Measurements from ENCODE around the gene VAMP1. TPM values are rescaled to one million over a fixed set of nuclear protein-coding genes. Genes with fewer than 3 reads are reported as not detected.

VAMP1 gene
- total and polyA plus RNA-seq, 8 donors = 6.3 to 21.6 (median 16.5) TPM

DNA sequence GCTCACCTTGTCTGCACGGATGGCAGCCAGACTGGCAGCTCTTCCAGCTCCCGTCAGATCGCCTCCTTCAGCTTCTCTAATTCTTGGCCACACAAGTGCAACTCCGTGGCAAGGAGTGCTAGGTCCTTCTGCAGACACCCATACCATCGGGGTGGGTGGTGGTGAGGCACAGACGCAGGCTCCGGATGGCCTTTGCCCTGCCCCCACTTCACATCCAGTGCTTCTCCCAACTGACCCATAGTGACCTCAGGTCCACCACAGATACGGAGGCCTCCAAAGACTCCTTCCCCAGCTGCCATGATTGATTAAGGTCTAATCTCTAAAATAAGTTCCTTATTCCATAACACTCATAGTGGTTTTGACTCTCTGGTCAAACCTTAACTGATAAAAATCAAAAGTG lies 45.6 kb downstream of the VAMP1 start:
- ATAC-seq = no peak
- Histone ChIP-seq H3K4me1 (peaks cover 10 to 26% of the 10 kb centered on the region in 2 donors), H3K27me3 (no peaks in the 10 kb centered on the region), H3K9me3 (no peaks in the 10 kb centered on the region), H3K36me3 (no peaks in the 10 kb centered on the region), H3K4me3 (no peak overlapping the region), H3K27ac (no peak overlapping the region)
- intact Hi-C loops (cut with DNase I) = loop anchor here in 1 of 2 donors (5.0 to 10.0 kb wide), 2 partner anchors 42 to 110 kb away; partner anchors contain the start of gene GAPDH
- TF ChIP-seq, protein P1, sequence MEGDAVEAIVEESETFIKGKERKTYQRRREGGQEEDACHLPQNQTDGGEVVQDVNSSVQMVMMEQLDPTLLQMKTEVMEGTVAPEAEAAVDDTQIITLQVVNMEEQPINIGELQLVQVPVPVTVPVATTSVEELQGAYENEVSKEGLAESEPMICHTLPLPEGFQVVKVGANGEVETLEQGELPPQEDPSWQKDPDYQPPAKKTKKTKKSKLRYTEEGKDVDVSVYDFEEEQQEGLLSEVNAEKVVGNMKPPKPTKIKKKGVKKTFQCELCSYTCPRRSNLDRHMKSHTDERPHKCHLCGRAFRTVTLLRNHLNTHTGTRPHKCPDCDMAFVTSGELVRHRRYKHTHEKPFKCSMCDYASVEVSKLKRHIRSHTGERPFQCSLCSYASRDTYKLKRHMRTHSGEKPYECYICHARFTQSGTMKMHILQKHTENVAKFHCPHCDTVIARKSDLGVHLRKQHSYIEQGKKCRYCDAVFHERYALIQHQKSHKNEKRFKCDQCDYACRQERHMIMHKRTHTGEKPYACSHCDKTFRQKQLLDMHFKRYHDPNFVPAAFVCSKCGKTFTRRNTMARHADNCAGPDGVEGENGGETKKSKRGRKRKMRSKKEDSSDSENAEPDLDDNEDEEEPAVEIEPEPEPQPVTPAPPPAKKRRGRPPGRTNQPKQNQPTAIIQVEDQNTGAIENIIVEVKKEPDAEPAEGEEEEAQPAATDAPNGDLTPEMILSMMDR (IDR thresholded peaks at IDR 0.05) = no peak
- no peak for DNase-seq

GRCh38 chr12:6424008-6424347 lies 46.5 kb downstream of the VAMP1 start:
- Histone ChIP-seq H3K27me3 (no peaks in the 10 kb centered on the region), H3K4me1 (peaks cover 10 to 25% of the 10 kb centered on the region in 2 donors), H3K9me3 (no peaks in the 10 kb centered on the region), H3K27ac (no peak overlapping the region), H3K4me3 (no peak overlapping the region), H3K36me3 (no peaks in the 10 kb centered on the region)
- ATAC-seq (peak; percentile 10), DNase-seq (no peak)
- TF ChIP-seq, protein P1 (IDR thresholded peaks at IDR 0.05) = no peak
- intact Hi-C loops (cut with DNase I) = loop anchor here in 1 of 2 donors (5.0 to 10.0 kb wide), 2 partner anchors 43 to 111 kb away; partner anchors contain the start of gene GAPDH

- ATAC-seq = peak; percentile 99
- DNase-seq = peak; percentile 80 to 92 (median 85)
- Histone ChIP-seq H3K27me3 (no peaks in the 10 kb centered on the region), H3K36me3 (no peaks in the 10 kb centered on the region), H3K9me3 (no peaks in the 10 kb centered on the region), H3K4me1 (peaks cover 10 to 25% of the 10 kb centered on the region in 2 donors), H3K27ac (no peak overlapping the region), H3K4me3 (no peak overlapping the region)
- intact Hi-C loops (cut with DNase I) = loop anchor here in 1 of 2 donors (5.0 to 10.0 kb wide), 2 partner anchors 44 to 111 kb away; partner anchors contain the start of gene GAPDH
- TF ChIP-seq, protein P1 (IDR thresholded peaks at IDR 0.05) = peak; percentile 78 to 93
Measured at GRCh38 chr12:6423267-6424007, 47.0 kb downstream of the VAMP1 start.

DNA sequence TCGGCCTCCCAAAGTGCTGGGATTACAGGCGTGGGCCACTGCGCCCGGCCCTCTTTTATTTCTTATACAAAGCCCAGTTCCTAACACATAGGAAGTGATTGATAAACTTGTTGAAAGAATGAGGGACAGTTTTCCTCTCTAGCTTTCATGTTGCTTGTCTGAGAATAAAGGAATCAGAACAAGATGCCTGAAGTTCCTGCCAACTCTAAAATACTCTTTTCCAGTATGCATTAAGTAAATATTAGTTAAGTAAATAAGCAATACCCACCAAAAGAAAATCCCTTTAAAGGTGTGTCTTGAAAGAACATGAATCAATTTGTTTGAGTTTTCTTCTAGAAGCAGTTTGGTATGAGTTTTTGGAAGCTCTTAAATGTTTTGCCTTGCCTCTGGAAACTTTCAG lies 50.1 kb downstream of the VAMP1 start:
- no peak for DNase-seq
- TF ChIP-seq, protein P1 (IDR thresholded peaks at IDR 0.05) = no peak
- peak overlapping the region in 1 of 2 donors; percentile 13 for H3K27ac ChIP-seq
- peaks cover 0 to 4% of the 10 kb centered on the region in 2 donors for H3K36me3 ChIP-seq
- H3K27me3 ChIP-seq = no peaks in the 10 kb centered on the region
- H3K9me3 ChIP-seq = no peaks in the 10 kb centered on the region
- intact Hi-C loops (cut with DNase I) = loop anchor here in 1 of 2 donors (5.0 to 10.0 kb wide), 2 partner anchors 47 to 114 kb away; partner anchors contain the start of gene GAPDH
- H3K4me3 ChIP-seq = no peak overlapping the region
- ATAC-seq = no peak
- H3K4me1 ChIP-seq = peaks cover 10 to 35% of the 10 kb centered on the region in 2 donors

DNA sequence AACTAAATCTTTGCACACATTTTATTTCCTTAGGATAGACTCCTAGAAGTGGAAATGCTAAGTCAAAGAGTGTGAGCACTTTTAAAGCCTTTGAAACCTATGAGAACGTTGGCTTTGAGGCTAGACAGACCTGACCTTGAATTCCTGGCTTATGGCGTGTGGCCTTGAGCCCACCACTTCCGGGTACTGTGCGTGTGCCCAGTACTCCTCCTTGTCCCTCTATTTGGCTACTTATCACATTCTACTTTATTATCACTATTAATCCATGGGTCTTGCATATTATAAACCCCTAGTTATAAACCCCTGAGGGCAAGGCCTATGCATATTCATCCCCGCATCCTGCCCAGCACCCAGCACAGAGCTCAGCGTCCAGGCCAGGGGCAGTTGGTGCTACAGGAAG lies 51.7 kb downstream of the VAMP1 start:
- Histone ChIP-seq H3K27me3 (no peaks in the 10 kb centered on the region), H3K9me3 (no peaks in the 10 kb centered on the region), H3K36me3 (peaks cover 0 to 8% of the 10 kb centered on the region in 2 donors), H3K4me3 (no peak overlapping the region), H3K4me1 (peaks cover 9 to 34% of the 10 kb centered on the region in 2 donors), H3K27ac (no peak overlapping the region)
- intact Hi-C loops (cut with DNase I) = no loop called here
- TF ChIP-seq, protein P1 (IDR thresholded peaks at IDR 0.05) = no peak
- ATAC-seq (no peak), DNase-seq (no peak)
